Neural crest cell (in vitro differentiated cells): Measurements from ENCODE around the gene PKMYT1. TPM values are rescaled to one million over a fixed set of nuclear protein-coding genes. Genes with fewer than 3 reads are reported as not detected.
"Not testable (repeated sequence)": the region's sequence is repeated elsewhere in the genome, so short reads cannot be mapped to it uniquely, and the experiment has no call there.

ENCODE experiments used
- DNase-seq: peaks from one replicate; pipeline ENCODE4 v3.0.0; 2021; ENCODE audit warnings: low read depth, mixed read lengths, low spot score
- H3K27ac Mint-ChIP-seq: one replicate; pipeline ENCODE4 v1.8.0; 2021; ENCODE audit warnings: mild to moderate bottlenecking, mixed read lengths; ENCODE audit not compliant: unreplicated experiment
- H3K27me3 Mint-ChIP-seq: 2 replicates; pipeline ENCODE4 v1.8.0; 2021; ENCODE audit warnings: low read depth, mild to moderate bottlenecking, mixed read lengths
- H3K36me3 Mint-ChIP-seq: 2 replicates; pipeline ENCODE4 v1.8.0; 2021; ENCODE audit warnings: low read depth, mild to moderate bottlenecking, mixed read lengths
- H3K4me1 Mint-ChIP-seq: 2 replicates; pipeline ENCODE4 v1.8.0; 2021; ENCODE audit warnings: mixed read lengths
- H3K4me3 Mint-ChIP-seq: one replicate; pipeline ENCODE4 v1.8.0; 2021; ENCODE audit warnings: mild to moderate bottlenecking, mixed read lengths
- H3K9me3 Mint-ChIP-seq: 2 replicates; pipeline ENCODE4 v1.8.0; 2021; ENCODE audit warnings: mixed read lengths
- total RNA-seq: library from RNA; stranded (reverse); gene quantifications from 2 replicates; pipeline ENCODE4 v1.2.1, GENCODE V29; 2021
- TF ChIP-seq, protein P1 (sequence below): fragments of 200-600 bp; sonication (generic); conservative IDR thresholded peaks from 2 replicates; pipeline ENCODE4 v1.5.0; 2021; ENCODE audit warnings: antibody characterized with exemption, mild to moderate bottlenecking

PKMYT1 gene
- total RNA-seq, 1 donor from 2014 or later, result 82.2 TPM

DNA sequence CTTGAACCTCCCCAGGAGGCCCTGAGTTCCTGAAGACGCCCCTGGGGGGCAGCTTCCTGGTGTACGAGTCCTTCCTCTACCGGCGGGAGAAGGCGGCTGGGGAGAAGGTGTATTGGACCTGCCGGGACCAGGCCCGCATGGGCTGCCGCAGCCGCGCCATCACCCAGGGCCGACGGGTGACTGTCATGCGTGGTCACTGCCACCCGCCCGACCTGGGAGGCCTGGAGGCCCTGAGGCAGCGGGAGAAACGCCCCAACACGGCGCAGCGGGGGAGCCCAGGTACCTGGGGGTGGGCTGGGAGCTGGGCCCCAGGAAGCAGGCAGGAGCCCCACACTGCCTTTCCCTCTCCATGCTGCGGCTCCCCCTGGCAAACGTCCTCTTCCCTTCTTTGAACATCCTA lies 46.5 kb downstream of the PKMYT1 start:
- Mint-ChIP-seq H3K27me3 (no peaks in the 10 kb centered on the region), H3K4me1 (no peaks in the 10 kb centered on the region), H3K36me3 (no peaks in the 10 kb centered on the region), H3K27ac (no peak overlapping the region), H3K9me3 (no peaks in the 10 kb centered on the region), H3K4me3 (no peak overlapping the region)
- TF ChIP-seq, protein P1, sequence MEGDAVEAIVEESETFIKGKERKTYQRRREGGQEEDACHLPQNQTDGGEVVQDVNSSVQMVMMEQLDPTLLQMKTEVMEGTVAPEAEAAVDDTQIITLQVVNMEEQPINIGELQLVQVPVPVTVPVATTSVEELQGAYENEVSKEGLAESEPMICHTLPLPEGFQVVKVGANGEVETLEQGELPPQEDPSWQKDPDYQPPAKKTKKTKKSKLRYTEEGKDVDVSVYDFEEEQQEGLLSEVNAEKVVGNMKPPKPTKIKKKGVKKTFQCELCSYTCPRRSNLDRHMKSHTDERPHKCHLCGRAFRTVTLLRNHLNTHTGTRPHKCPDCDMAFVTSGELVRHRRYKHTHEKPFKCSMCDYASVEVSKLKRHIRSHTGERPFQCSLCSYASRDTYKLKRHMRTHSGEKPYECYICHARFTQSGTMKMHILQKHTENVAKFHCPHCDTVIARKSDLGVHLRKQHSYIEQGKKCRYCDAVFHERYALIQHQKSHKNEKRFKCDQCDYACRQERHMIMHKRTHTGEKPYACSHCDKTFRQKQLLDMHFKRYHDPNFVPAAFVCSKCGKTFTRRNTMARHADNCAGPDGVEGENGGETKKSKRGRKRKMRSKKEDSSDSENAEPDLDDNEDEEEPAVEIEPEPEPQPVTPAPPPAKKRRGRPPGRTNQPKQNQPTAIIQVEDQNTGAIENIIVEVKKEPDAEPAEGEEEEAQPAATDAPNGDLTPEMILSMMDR, result no peak
- DNase-seq, result no peak

DNA sequence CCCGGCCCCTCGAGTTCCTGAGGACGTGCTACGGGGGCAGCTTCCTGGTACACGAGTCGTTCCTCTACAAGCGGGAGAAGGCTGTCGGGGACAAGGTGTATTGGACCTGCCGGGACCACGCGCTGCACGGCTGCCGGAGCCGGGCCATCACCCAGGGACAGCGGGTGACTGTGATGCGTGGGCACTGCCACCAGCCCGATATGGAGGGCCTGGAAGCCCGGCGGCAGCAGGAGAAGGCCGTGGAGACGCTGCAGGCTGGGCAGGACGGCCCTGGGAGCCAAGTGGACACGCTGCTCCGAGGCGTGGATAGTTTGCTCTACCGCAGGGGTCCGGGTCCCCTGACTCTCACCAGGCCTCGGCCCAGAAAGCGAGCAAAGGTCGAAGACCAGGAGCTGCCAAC lies 47.1 kb downstream of the PKMYT1 start:
- Mint-ChIP-seq H3K4me1 (no peaks in the 10 kb centered on the region), H3K9me3 (no peaks in the 10 kb centered on the region), H3K27ac (no peak overlapping the region), H3K36me3 (no peaks in the 10 kb centered on the region), H3K4me3 (no peak overlapping the region), H3K27me3 (no peaks in the 10 kb centered on the region)
- TF ChIP-seq, protein P1, result no peak
- no peak for DNase-seq

DNA sequence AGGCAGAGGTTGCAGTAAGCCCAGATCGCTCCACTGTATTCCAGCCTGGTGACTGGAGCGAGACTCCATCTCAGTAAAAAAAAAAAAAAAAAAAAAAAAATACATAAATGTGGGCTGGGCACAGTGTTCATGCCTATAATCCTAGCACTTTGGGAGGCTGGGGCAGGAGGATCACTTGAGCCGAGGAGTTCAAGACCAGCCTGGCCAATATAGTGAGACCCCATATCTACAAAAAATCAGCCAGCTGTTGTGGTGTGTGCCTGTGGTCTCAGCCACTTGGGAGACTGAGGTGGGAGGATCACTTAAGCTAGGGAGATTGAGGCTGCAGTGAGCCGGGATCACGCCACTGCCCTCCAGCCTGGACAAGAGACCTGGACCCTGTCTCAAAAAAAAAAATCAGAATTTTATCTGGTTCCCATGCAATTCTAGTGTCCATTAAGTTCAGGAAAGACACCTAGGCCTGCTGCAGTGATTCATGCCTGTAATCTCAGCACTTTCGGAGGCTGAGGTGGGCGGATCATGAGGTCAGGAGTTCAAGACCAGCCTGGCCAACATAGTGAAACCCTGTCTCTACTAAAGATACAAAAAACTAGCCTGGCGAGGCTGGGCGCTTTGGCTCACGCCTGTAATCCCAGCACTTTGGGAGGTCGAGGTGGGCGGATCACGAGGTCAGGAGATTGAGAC lies 48.9 kb downstream of the PKMYT1 start:
- H3K4me1 Mint-ChIP-seq, H3K27me3 Mint-ChIP-seq, DNase-seq, H3K27ac Mint-ChIP-seq, H3K36me3 Mint-ChIP-seq, H3K9me3 Mint-ChIP-seq, H3K4me3 Mint-ChIP-seq: not testable (repeated sequence)

DNA sequence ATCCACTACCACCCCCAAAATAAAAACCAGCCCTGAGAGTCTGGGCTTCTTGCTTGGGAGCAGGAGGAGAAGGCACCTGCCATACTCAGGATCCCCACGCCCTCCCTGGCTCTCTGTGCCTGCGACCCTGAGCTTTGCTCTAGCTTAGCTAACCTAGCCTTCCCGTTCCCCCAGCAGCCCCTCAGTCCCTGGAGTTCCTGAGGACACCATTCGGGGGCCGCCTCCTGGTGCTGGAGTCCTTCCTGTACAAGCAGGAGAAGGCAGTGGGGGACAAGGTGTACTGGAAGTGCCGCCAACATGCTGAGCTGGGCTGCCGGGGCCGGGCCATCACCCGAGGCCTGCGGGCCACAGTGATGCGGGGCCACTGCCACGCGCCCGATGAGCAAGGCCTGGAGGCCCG lies 50.0 kb downstream of the PKMYT1 start:
- H3K4me3 Mint-ChIP-seq, result no peak overlapping the region
- no peak overlapping the region for H3K27ac Mint-ChIP-seq
- H3K27me3 Mint-ChIP-seq, result no peaks in the 10 kb centered on the region
- DNase-seq, result no peak
- TF ChIP-seq, protein P1, result no peak
- peaks cover 9% of the 10 kb centered on the region for H3K4me1 Mint-ChIP-seq
- H3K36me3 Mint-ChIP-seq, result no peaks in the 10 kb centered on the region
- H3K9me3 Mint-ChIP-seq, result no peaks in the 10 kb centered on the region

DNA sequence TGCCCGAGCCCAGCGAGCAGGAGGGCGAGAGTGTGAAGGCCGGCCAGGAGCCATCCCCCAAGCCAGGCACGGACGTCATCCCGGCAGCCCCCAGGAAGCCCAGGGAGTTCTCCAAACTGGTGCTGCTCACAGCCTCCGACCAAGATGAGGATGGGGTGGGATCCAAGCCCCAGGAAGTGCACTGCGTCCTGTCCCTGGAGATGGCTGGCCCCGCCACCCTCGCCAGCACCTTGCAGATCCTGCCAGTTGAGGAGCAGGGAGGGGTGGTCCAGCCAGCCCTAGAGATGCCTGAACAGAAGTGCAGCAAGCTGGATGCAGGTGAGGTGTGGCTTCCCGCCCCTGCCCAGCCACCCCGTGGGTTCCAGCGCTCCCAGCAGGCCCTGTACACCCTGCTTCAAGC lies 50.6 kb downstream of the PKMYT1 start:
- Mint-ChIP-seq H3K9me3 (no peaks in the 10 kb centered on the region), H3K27ac (no peak overlapping the region), H3K4me1 (peaks cover 9% of the 10 kb centered on the region), H3K36me3 (no peaks in the 10 kb centered on the region), H3K4me3 (no peak overlapping the region), H3K27me3 (no peaks in the 10 kb centered on the region)
- TF ChIP-seq, protein P1, result no peak
- no peak for DNase-seq

DNA sequence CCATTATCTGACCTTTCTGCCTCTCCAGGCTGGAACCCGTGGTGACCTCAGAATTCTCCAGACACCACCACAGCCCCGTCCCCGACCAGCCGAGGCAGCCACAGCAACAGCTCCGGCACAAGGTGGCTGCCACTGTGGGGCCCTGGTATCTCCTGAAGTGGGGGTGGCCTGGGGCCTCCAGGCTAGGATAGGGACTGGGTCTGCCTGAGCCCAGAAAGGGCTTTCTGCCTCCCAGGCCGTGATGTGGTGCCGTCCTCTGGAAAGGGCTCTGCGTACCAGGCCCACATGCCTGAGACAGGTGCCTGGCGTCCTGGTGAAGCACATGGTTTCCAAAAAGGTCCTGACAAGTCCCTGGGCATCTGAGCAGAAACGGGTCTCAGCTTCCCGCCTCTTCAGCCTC lies 51.5 kb downstream of the PKMYT1 start:
- H3K9me3 Mint-ChIP-seq, result no peaks in the 10 kb centered on the region
- no peaks in the 10 kb centered on the region for H3K27me3 Mint-ChIP-seq
- H3K4me1 Mint-ChIP-seq, result peaks cover 9% of the 10 kb centered on the region
- H3K4me3 Mint-ChIP-seq, result no peak overlapping the region
- H3K27ac Mint-ChIP-seq, result no peak overlapping the region
- H3K36me3 Mint-ChIP-seq, result no peaks in the 10 kb centered on the region
- TF ChIP-seq, protein P1, result no peak
- DNase-seq, result no peak

DNA sequence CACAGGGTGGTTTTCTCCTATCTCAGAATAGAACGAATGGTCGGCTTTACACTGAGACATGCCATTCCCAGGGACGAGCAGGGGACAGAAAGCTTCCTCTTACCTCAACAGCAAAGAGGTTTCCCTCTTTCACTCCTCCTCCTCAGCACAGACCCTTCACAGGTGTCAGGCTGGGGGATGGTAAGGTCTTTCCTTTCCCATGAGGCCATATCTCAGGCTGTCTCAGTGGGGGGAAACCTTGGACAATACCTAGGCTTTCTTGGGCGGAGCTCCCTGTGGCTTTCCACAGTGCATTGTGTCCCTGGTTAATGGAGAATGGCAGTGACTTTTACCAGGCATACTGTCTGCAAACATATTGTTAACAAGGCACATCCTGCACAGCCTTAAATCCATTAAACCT lies 52.1 kb downstream of the PKMYT1 start:
- not testable (repeated sequence) for H3K9me3 Mint-ChIP-seq, H3K36me3 Mint-ChIP-seq, H3K4me1 Mint-ChIP-seq, DNase-seq, H3K27me3 Mint-ChIP-seq, H3K27ac Mint-ChIP-seq, H3K4me3 Mint-ChIP-seq
